AG09309 (cell line): Measurements from ENCODE around the gene EFNA3.
"Not testable (repeated sequence)": the region's sequence is repeated elsewhere in the genome, so short reads cannot be mapped to it uniquely, and the experiment has no call there.

Experiments used
- DNase-seq: peaks from one replicate; pipeline ENCODE4 v3.0.0-alpha.2; 2010; ENCODE audit warnings: low read depth
- H3K4me3 ChIP-seq: 2 replicates; pipeline ENCODE4 v1.5.1; 2011; ENCODE audit warnings: mild to moderate bottlenecking, low read depth, low read length, moderate library complexity; ENCODE audit not compliant: control insufficient read depth
- TF ChIP-seq, protein P1 (sequence below): IDR thresholded peaks from 2 replicates; pipeline ENCODE4 v1.5.1; 2011; ENCODE audit warnings: mild to moderate bottlenecking, low read depth, low read length, inconsistent platforms; ENCODE audit not compliant: insufficient read depth, control insufficient read depth; ENCODE audit errors: missing control alignments

The EFNA3 gene

DNA sequence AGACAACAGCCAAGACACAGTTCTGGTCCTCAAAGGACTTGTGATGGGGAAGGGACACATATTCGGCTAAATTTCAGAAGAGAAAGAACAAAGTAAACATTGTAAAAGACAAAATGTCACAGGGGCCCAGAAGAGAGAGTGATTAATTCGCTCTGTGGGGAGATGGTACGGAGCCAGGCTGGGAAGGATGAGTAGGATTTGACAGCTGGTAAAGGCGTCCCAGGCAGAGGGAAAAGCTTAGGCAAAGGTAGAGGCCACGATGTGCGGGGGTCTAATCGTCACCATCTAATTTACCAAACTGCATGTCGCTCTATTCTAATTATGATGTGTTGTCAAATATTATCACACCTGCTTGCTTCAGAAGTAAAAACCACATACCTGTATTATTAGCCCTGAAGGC, 31.7 kb downstream of the EFNA3 start:
- no peak overlapping the region for H3K4me3 ChIP-seq
- TF ChIP-seq, protein P1, sequence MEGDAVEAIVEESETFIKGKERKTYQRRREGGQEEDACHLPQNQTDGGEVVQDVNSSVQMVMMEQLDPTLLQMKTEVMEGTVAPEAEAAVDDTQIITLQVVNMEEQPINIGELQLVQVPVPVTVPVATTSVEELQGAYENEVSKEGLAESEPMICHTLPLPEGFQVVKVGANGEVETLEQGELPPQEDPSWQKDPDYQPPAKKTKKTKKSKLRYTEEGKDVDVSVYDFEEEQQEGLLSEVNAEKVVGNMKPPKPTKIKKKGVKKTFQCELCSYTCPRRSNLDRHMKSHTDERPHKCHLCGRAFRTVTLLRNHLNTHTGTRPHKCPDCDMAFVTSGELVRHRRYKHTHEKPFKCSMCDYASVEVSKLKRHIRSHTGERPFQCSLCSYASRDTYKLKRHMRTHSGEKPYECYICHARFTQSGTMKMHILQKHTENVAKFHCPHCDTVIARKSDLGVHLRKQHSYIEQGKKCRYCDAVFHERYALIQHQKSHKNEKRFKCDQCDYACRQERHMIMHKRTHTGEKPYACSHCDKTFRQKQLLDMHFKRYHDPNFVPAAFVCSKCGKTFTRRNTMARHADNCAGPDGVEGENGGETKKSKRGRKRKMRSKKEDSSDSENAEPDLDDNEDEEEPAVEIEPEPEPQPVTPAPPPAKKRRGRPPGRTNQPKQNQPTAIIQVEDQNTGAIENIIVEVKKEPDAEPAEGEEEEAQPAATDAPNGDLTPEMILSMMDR: no peak
- DNase-seq: no peak

DNA sequence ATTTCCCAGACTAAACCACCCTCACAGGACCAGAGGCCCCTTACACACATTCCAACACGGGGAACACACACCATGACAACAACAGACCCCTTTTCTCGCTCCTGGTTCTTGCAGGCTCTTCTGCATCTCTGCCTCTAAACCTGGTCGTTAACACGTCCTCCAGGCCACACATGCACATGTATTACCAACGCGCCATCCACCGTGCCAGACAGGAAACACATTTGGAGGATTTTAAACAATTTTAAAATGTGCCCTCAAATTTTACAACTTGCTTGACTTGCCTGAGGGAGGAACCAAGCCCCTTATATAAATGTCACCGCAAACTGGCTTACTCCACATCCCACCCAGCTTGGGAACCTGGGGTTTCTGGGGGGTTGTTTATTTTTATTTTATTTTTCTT, 32.2 kb downstream of the EFNA3 start:
- H3K4me3 ChIP-seq: no peak overlapping the region
- TF ChIP-seq, protein P1: no peak
- DNase-seq: no peak

DNA sequence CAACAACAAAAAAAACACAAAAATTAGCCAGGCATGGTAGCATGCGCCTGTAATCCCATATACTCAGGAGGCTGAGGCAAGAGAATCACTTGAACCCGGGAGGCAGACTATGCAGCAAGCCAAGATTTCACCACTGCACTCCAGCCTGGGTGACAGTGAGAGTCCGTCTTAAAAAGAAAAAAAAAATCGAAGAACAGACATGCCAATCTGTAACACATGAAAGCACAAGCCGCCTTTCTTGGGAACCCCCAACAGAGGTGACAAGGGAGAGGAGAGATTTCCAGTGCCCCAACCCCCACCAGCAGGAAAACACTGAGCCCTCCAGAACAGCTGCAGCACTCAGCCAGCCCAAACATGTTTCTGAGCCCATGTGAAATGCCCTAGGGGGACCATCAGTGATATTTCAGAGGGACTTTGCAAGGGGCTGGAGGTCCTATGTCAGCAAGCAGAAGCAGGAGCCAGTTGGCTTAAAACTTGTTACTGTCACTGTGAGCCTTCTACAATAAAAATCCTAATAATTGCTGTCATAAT, 34.9 kb downstream of the EFNA3 start:
- TF ChIP-seq, protein P1: no peak
- DNase-seq: no peak
- H3K4me3 ChIP-seq: no peak overlapping the region

DNA sequence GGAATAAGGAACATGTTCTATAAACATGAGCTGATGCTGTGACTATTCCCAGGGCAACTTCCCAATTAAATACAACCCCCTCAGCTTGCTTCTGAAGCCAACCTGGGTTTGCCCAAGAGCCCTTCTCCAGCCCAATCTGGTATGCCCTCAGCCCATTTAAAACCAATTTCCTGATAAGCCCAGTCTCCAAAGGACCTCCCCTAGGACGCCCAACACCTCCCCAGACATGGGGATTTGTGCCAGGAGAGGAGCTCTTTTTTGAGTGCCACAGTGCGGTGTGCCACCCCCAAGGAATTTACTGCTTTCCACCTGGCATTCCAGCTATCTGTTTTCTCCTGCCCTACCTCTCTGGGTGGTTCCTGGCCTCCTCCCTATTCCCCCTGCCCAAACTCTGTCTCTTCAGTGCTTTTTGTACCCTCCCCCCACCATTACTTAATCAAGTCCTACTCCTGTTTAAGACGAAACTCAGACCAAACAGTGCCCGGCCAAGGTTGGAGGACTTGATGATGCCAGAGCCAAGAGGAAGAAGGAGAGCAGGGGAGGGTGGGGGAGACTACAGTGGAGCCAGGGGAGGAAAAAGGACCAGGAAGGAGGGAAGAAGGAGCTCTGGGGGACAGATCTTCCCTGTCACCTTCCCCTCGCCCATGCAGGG, 37.6 kb downstream of the EFNA3 start:
- no peak for DNase-seq
- no peak overlapping the region for H3K4me3 ChIP-seq
- TF ChIP-seq, protein P1: no peak

DNA sequence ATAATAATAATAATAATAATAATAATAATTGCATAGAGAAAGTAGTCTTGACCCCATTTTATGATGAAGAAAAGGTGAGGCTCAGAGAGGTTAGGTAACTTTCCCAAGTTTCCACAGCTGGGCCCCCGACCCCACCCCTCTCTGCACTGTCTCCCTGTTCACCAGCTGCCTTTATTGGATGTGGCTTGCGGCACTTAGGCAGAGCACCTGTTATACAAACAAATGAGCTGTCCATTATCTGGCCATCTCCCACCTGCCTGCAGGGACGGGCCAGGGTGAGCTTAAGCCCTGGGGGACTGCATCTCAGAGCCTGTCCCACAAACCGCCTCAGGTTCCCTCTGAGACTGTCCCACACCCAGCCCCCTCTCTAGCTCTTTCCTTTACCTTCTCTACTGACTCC, 39.0 kb downstream of the EFNA3 start:
- TF ChIP-seq, protein P1: no peak
- no peak for DNase-seq

DNA sequence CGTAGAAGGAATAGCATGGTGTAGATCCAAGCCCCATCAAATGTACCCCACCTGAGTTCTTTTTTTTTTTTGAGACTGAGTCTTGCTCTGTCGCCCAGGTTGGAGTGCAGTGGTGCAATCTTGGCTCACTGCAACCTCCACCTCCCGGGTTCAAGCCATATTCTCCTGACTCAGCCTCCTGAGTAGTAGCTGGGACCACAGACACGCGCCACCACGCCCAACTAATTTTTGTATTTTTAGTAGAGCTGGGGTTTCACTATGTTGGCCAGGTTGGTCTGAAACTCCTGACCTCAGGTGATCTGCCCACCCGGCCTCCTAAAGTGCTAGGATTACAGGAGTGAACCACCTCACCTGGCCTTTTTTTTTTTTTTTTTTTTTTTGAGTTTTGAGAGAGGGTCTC, 39.5 kb downstream of the EFNA3 start:
- H3K4me3 ChIP-seq, DNase-seq: not testable (repeated sequence)

More for the DNA sequence above, 39.0 kb downstream of the EFNA3 start:
- no peak overlapping the region for H3K4me3 ChIP-seq

DNA sequence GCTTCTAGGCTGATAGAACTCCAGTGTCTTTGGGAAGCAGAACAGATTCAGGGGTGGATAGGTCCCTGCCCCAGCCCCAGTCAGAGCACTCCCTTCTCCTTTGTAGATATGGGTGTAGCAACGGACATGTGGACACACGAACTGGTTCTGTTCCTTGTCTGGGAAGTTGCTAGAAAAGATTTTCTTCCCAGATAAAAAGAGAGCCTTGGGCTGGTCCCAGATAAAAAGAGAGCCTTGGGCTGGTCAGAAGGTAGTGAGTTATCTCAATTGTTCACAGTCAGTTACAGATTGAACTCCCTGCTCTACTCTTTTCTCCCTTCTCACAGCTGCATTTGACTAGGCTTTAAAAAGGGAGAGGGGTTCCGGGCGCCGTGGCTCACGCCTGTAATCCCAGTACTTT, 41.6 kb downstream of the EFNA3 start:
- TF ChIP-seq, protein P1: no peak
- no peak overlapping the region for H3K4me3 ChIP-seq
- no peak for DNase-seq
